H9 (cell line): ENCODE measurements around the gene CDH23. TPM values are rescaled to one million over a fixed set of nuclear protein-coding genes. Genes with fewer than 3 reads are reported as not detected.

ENCODE experiments used
- DNase-seq: peaks from one replicate; pipeline ENCODE4 v3.0.0-alpha.2; 2017
- H2AFZ ChIP-seq: one replicate; pipeline ENCODE4 v1.6.1; 2013; ENCODE audit warnings: mild to moderate bottlenecking, low read length, control low read depth, moderate library complexity
- H2AK5ac ChIP-seq: 2 replicates; pipeline ENCODE4 v1.6.1; 2013; ENCODE audit warnings: low read length, control low read depth, mixed read lengths; ENCODE audit not compliant: insufficient read length
- H2BK120ac ChIP-seq: one replicate; pipeline ENCODE4 v1.6.1; 2013; ENCODE audit warnings: low read depth, mild to moderate bottlenecking, low read length, control low read depth, inconsistent platforms; ENCODE audit not compliant: poor library complexity, severe bottlenecking
- H2BK12ac ChIP-seq: 2 replicates; pipeline ENCODE4 v1.6.1; 2013; ENCODE audit warnings: low read length, control low read depth, mixed read lengths, low read depth; ENCODE audit not compliant: insufficient read length
- H2BK15ac ChIP-seq: 2 replicates; pipeline ENCODE4 v1.6.1; 2013; ENCODE audit warnings: low read depth, low read length, control low read depth
- H2BK20ac ChIP-seq: one replicate; pipeline ENCODE4 v1.6.1; 2013; ENCODE audit warnings: low read depth, mild to moderate bottlenecking, low read length, control low read depth, inconsistent platforms; ENCODE audit not compliant: poor library complexity, severe bottlenecking
- H2BK5ac ChIP-seq: 2 replicates; pipeline ENCODE4 v1.6.1; 2013; ENCODE audit warnings: low read length, control low read depth, mixed read lengths; ENCODE audit not compliant: insufficient read length
- H3K14ac ChIP-seq: 2 replicates; pipeline ENCODE4 v1.6.1; 2013; ENCODE audit warnings: low read length, control low read depth; ENCODE audit not compliant: insufficient read depth
- H3K18ac ChIP-seq: 2 replicates; pipeline ENCODE4 v1.6.1; 2013; ENCODE audit warnings: low read depth, mild to moderate bottlenecking, mixed read lengths, low read length, control low read depth; ENCODE audit not compliant: insufficient read length
- H3K23ac ChIP-seq: 2 replicates; pipeline ENCODE4 v1.6.1; 2013; ENCODE audit warnings: low read length, control low read depth, mixed read lengths, low read depth; ENCODE audit not compliant: insufficient read length
- H3K23me2 ChIP-seq: 2 replicates; pipeline ENCODE4 v1.6.1; 2013; ENCODE audit warnings: low read depth, mild to moderate bottlenecking, mixed read lengths, low read length, control low read depth; ENCODE audit not compliant: insufficient read length, poor library complexity, severe bottlenecking
- H3K27ac ChIP-seq: 2 replicates; pipeline ENCODE4 v1.5.1; 2013; ENCODE audit warnings: low read length, control low read depth, mixed read lengths, low read depth; ENCODE audit not compliant: insufficient read length
- H3K27me3 ChIP-seq: 2 replicates; pipeline ENCODE4 v1.6.1; 2013; ENCODE audit warnings: low read length, control low read depth, inconsistent platforms; ENCODE audit not compliant: insufficient read depth
- H3K4ac ChIP-seq: 2 replicates; pipeline ENCODE4 v1.6.1; 2013; ENCODE audit warnings: low read depth, mild to moderate bottlenecking, control low read depth, inconsistent platforms, low read length, moderate library complexity
- H3K4me1 ChIP-seq: 2 replicates; pipeline ENCODE4 v1.6.1; 2013; ENCODE audit warnings: low read length, control low read depth, inconsistent platforms; ENCODE audit not compliant: insufficient read depth
- H3K4me2 ChIP-seq: 2 replicates; pipeline ENCODE4 v1.6.1; 2013; ENCODE audit warnings: low read length, control low read depth, mixed read lengths; ENCODE audit not compliant: insufficient read length, insufficient read depth
- H3K56ac ChIP-seq: 2 replicates; pipeline ENCODE4 v1.6.1; 2013; ENCODE audit warnings: low read depth, mild to moderate bottlenecking, mixed read lengths, low read length, control low read depth; ENCODE audit not compliant: insufficient read length
- H3K79me1 ChIP-seq: 2 replicates; pipeline ENCODE4 v1.6.1; 2013; ENCODE audit warnings: low read depth, mild to moderate bottlenecking, moderate library complexity, low read length, control low read depth, inconsistent platforms; ENCODE audit not compliant: insufficient read depth, poor library complexity, severe bottlenecking
- H3K79me2 ChIP-seq: 2 replicates; pipeline ENCODE4 v1.6.1; 2013; ENCODE audit warnings: low read length, control low read depth, inconsistent platforms; ENCODE audit not compliant: insufficient read depth
- H3K9ac ChIP-seq: 2 replicates; pipeline ENCODE4 v1.6.1; 2013; ENCODE audit warnings: low read length, control low read depth, mixed read lengths; ENCODE audit not compliant: insufficient read length; ENCODE audit errors: extremely low read depth
- H3K9me3 ChIP-seq: one replicate; pipeline ENCODE4 v1.6.1; 2013; ENCODE audit warnings: low read depth, low read length, inconsistent platforms; ENCODE audit not compliant: control insufficient read depth
- H3T11ph ChIP-seq: one replicate; pipeline ENCODE4 v1.6.1; 2013; ENCODE audit warnings: mild to moderate bottlenecking, low read length, control low read depth, inconsistent platforms
- H4K20me1 ChIP-seq: one replicate; pipeline ENCODE4 v1.6.1; 2013; ENCODE audit not compliant: control insufficient read depth, insufficient read length, insufficient read depth
- H4K5ac ChIP-seq: 2 replicates; pipeline ENCODE4 v1.6.1; 2013; ENCODE audit warnings: low read depth, mild to moderate bottlenecking, mixed read lengths, low read length, control low read depth; ENCODE audit not compliant: insufficient read length
- H4K8ac ChIP-seq: replicated peaks from 2 replicates; pipeline ENCODE4 v1.6.1; 2013; ENCODE audit warnings: low read length, control low read depth, mixed read lengths, low read depth; ENCODE audit not compliant: insufficient read length
- H4K91ac ChIP-seq: 2 replicates; pipeline ENCODE4 v1.6.1; 2013; ENCODE audit warnings: low read depth, mild to moderate bottlenecking, moderate library complexity, mixed read lengths, low read length, control low read depth; ENCODE audit not compliant: insufficient read length
- H3K27ac Mint-ChIP-seq, 3 experiments: 2 replicates in 2 of 3; 3 replicates in 1 of 3; pipeline ENCODE4 v1.8.0; 2020 to 2021; ENCODE audit warnings: mixed read lengths in 3 of 3, mild to moderate bottlenecking in 1 of 3, moderate library complexity in 1 of 3
- H3K27me3 Mint-ChIP-seq: 2 replicates; pipeline ENCODE4 v1.8.0; 2021; ENCODE audit warnings: low read depth, mild to moderate bottlenecking, moderate library complexity, mixed read lengths
- H3K36me3 Mint-ChIP-seq, 3 experiments: 2 replicates in 2 of 3; 3 replicates in 1 of 3; pipeline ENCODE4 v1.8.0; 2020 to 2021; ENCODE audit warnings: low read depth in 3 of 3, mixed read lengths in 3 of 3; ENCODE audit not compliant: insufficient read depth in 1 of 3
- H3K4me1 Mint-ChIP-seq, 2 experiments: 2 replicates each; pipeline ENCODE4 v1.8.0; 2020; ENCODE audit warnings: mixed read lengths in 2 of 2
- H3K4me3 Mint-ChIP-seq, 2 experiments: 2 replicates in 1 of 2; 3 replicates in 1 of 2; pipeline ENCODE4 v1.8.0; 2020 to 2021; ENCODE audit warnings: mild to moderate bottlenecking in 2 of 2, mixed read lengths in 2 of 2, moderate library complexity in 1 of 2
- H3K9me3 Mint-ChIP-seq, 2 experiments: 2 replicates in 1 of 2; 3 replicates in 1 of 2; pipeline ENCODE4 v1.8.0; 2020; ENCODE audit warnings: mild to moderate bottlenecking in 2 of 2, mixed read lengths in 2 of 2, moderate library complexity in 1 of 2
- WGBS: extraction: QIAGEN DNeasy Blood & Tissue Kit; methylation state at CpG from one replicate; pipeline ENCODE4 v1.1.7; 2013; ENCODE audit warnings: missing lambda C conversion rate, low lambda C conversion rate, mixed read lengths; ENCODE audit not compliant: insufficient read length; ENCODE audit errors: extremely low coverage; 5-methylcytosine and 5-hydroxymethylcytosine counted together
- total RNA-seq: library from RNA; stranded (reverse); gene quantifications from 2 replicates; pipeline ENCODE4 v1.2.1, GENCODE V29; 2021
- TF ChIP-seq, protein P1 (sequence below): fragments of 200-600 bp; sonication (generic); conservative IDR thresholded peaks from 3 replicates; pipeline ENCODE4 v1.8.0; 2021; ENCODE audit warnings: antibody characterized with exemption, mild to moderate bottlenecking

CDH23 gene
- total RNA-seq, 1 experiment from 2014 or later, result 2.1 TPM

- Histone ChIP-seq H2BK120ac (no peak overlapping the region), H4K20me1 (no peaks in the 10 kb centered on the region), H3K27me3 (no peaks in the 10 kb centered on the region), H2AK5ac (no peak overlapping the region), H3K27ac (no peak overlapping the region), H3K18ac (no peak overlapping the region), H4K8ac (no peak overlapping the region), H3K79me1 (no peaks in the 10 kb centered on the region), H2AFZ (no peak overlapping the region), H3K4me1 (no peaks in the 10 kb centered on the region), H2BK20ac (no peak overlapping the region), H3K56ac (no peak overlapping the region), H2BK15ac (no peak overlapping the region), H2BK5ac (no peak overlapping the region), H3K4ac (no peak overlapping the region), H3K4me2 (no peak overlapping the region), H3T11ph (no peak overlapping the region), H3K23ac (no peak overlapping the region), H3K9ac (no peak overlapping the region), H3K23me2 (no peaks in the 10 kb centered on the region), H3K79me2 (no peaks in the 10 kb centered on the region), H2BK12ac (no peak overlapping the region), H4K5ac (no peak overlapping the region), H3K9me3 (no peaks in the 10 kb centered on the region), H4K91ac (no peak overlapping the region), H3K14ac (no peak overlapping the region; the same call in 1 of the 2 replicates)
- no peaks in the 10 kb centered on the region for H3K36me3 Mint-ChIP-seq
- TF ChIP-seq, protein P1, sequence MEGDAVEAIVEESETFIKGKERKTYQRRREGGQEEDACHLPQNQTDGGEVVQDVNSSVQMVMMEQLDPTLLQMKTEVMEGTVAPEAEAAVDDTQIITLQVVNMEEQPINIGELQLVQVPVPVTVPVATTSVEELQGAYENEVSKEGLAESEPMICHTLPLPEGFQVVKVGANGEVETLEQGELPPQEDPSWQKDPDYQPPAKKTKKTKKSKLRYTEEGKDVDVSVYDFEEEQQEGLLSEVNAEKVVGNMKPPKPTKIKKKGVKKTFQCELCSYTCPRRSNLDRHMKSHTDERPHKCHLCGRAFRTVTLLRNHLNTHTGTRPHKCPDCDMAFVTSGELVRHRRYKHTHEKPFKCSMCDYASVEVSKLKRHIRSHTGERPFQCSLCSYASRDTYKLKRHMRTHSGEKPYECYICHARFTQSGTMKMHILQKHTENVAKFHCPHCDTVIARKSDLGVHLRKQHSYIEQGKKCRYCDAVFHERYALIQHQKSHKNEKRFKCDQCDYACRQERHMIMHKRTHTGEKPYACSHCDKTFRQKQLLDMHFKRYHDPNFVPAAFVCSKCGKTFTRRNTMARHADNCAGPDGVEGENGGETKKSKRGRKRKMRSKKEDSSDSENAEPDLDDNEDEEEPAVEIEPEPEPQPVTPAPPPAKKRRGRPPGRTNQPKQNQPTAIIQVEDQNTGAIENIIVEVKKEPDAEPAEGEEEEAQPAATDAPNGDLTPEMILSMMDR, result no peak
- H3K4me3 Mint-ChIP-seq, result no peak overlapping the region
- WGBS, result no CpG with 5 or more reads among the region's 18 CpGs
- peaks cover 8 to 15% of the 10 kb centered on the region in 2 experiments for H3K4me1 Mint-ChIP-seq
- H3K27me3 Mint-ChIP-seq, result peaks cover 14% of the 10 kb centered on the region
- no peak for DNase-seq
- H3K27ac Mint-ChIP-seq, result no peak overlapping the region
- no peaks in the 10 kb centered on the region for H3K9me3 Mint-ChIP-seq
Measured at GRCh38 chr10:71704816-71705215, 308.1 kb downstream of the CDH23 start.
